H1 (cell line): ENCODE measurements around the gene ELMO1. TPM values are rescaled to one million over a fixed set of nuclear protein-coding genes. Genes with fewer than 3 reads are reported as not detected.

ENCODE experiments used
- EZH2 ChIP-seq: fragments of 200-600 bp; sonication (generic); IDR thresholded peaks from 2 replicates; pipeline ENCODE4 v1.7.1; 2012; ENCODE audit warnings: low read depth, mild to moderate bottlenecking, moderate library complexity, low read length, inconsistent platforms; ENCODE audit not compliant: severe bottlenecking
- GABPA ChIP-seq: IDR thresholded peaks from 2 replicates; pipeline ENCODE4 v1.6.1; 2011; ENCODE audit warnings: mild to moderate bottlenecking, low read length, moderate library complexity, borderline replicate concordance; ENCODE audit not compliant: insufficient read depth
- HDAC6 ChIP-seq: IDR thresholded peaks from one replicate; pipeline ENCODE4 v1.7.1; 2012; ENCODE audit warnings: low read depth, mild to moderate bottlenecking, inconsistent platforms, low read length, moderate library complexity
- POLR2AphosphoS5 ChIP-seq: IDR thresholded peaks from 2 replicates; pipeline ENCODE4 v1.6.1; 2011; ENCODE audit warnings: low read depth, low read length
- polyA plus RNA-seq, 7 experiments: library from polyadenylated mRNA; depleted of rRNA in 3 of 7; stranded (reverse) in 5 of 7; unstranded in 2 of 7; fragments of >200 nt in 5 of 7; fragments of 200-250 nt in 2 of 7; gene quantifications; 1 replicate in 5 of 7; 2 replicates in 1 of 7; 4 replicates in 1 of 7; pipeline versions ENCODE4 v1.2.1 to v1.2.3, GENCODE V29; 2011 to 2013; ENCODE audit warnings: missing spikeins in 2 of 7, mixed read lengths in 2 of 7
- total RNA-seq: library from RNA; stranded (reverse); fragmentation: NEBNext Ultra II Directional; extraction: Animal tissue kit (Norgen Biotek cat#: 25700); gene quantifications from 2 replicates; pipeline ENCODE4 v1.2.1, GENCODE V29; 2021

Gene ELMO1
- total and polyA plus RNA-seq, 2 of the 8 experiments (the other 6 are each of a cell fraction or from before 2014, with no cell fraction given): 18.4 to 21.0 TPM

- no peak for TF ChIP-seq HDAC6
- no peak for TF ChIP-seq EZH2
- TF ChIP-seq POLR2AphosphoS5: no peak
- TF ChIP-seq GABPA: no peak
These were observed 193.2 kb downstream of the ELMO1 start (continued) for GRCh38 chr7:37255327-37255944.
